Measurements from ENCODE around the gene BCHE. TPM values are rescaled to one million over a fixed set of nuclear protein-coding genes. Genes with fewer than 3 reads are reported as not detected.

Gene BCHE
- total and polyA plus RNA-seq, 2 donors (not counting 3 experiments of a cell fraction or from before 2014, with no cell fraction given) = 0.27 to 0.66 TPM

GRCh38 chr3:165744025-165744424 is 93.2 kb downstream of the BCHE start:
- no peaks in the 10 kb centered on the region for H3K36me3 ChIP-seq (ENCODE audit: control insufficient read depth in 2 of 2, extremely low read depth in 1 of 2, insufficient read depth in 2 of 2, low read length in 2 of 2)
- no TSS peak for BruUV-seq (replicated peaks)
- H3K27me3 ChIP-seq (ENCODE audit: control insufficient read depth in 2 of 2, insufficient read depth in 2 of 2, low read length in 2 of 2) = no peaks in the 10 kb centered on the region
- no peak overlapping the region for H3K27ac ChIP-seq (ENCODE audit: insufficient read depth, low read depth, low read length)
- no peak overlapping the region for H2AFZ ChIP-seq (ENCODE audit: low read depth, low read length)
- H3K4me1 ChIP-seq (ENCODE audit: control insufficient read depth, extremely low read depth, insufficient read depth, low read length) = no peaks in the 10 kb centered on the region
- ChIA-PET POLR2A (no interaction called here), CTCF (no interaction called here)
- H3K79me2 ChIP-seq (ENCODE audit: control insufficient read depth, insufficient read depth, low read length) = no peaks in the 10 kb centered on the region
- no peaks in the 10 kb centered on the region for H3K9me1 ChIP-seq (replicated peaks; ENCODE audit: control insufficient read depth, extremely low read depth, insufficient read depth, low read length)
- FAIRE-seq (no peak), DNase-seq (ENCODE audit: low read depth, low spot score) (no peak)
- H4K20me1 ChIP-seq (replicated peaks; ENCODE audit: control insufficient read depth, extremely low read depth, insufficient read depth, low read length) = no peaks in the 10 kb centered on the region
- TF ChIP-seq, protein P1, sequence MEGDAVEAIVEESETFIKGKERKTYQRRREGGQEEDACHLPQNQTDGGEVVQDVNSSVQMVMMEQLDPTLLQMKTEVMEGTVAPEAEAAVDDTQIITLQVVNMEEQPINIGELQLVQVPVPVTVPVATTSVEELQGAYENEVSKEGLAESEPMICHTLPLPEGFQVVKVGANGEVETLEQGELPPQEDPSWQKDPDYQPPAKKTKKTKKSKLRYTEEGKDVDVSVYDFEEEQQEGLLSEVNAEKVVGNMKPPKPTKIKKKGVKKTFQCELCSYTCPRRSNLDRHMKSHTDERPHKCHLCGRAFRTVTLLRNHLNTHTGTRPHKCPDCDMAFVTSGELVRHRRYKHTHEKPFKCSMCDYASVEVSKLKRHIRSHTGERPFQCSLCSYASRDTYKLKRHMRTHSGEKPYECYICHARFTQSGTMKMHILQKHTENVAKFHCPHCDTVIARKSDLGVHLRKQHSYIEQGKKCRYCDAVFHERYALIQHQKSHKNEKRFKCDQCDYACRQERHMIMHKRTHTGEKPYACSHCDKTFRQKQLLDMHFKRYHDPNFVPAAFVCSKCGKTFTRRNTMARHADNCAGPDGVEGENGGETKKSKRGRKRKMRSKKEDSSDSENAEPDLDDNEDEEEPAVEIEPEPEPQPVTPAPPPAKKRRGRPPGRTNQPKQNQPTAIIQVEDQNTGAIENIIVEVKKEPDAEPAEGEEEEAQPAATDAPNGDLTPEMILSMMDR (IDR thresholded peaks at IDR 0.05; ENCODE audit: extremely low read depth in 1 of 2, insufficient read depth in 1 of 2, low read depth in 1 of 2, low read length in 2 of 2) = no peak
- dilution Hi-C loops (cut with MboI; ENCODE audit: extremely low pct_ligation_motif_present, low sequenced_read_pairs) (no loop called here), intact Hi-C loops (cut with micrococcal nuclease) (no loop called here)
- H3K4me2 ChIP-seq (ENCODE audit: insufficient read depth, low read length) = no peak overlapping the region
- H3K9ac ChIP-seq (replicated peaks; ENCODE audit: extremely low read depth, insufficient read depth, low read length) = no peak overlapping the region
- no peaks in the 10 kb centered on the region for H3K9me3 ChIP-seq (replicated peaks; ENCODE audit: control insufficient read depth, insufficient read depth, low read length)
- no peak overlapping the region for H3K4me3 ChIP-seq (replicated peaks in 1 of 3; ENCODE audit: insufficient read depth in 1 of 3, low read depth in 1 of 3, low read length in 3 of 3)

GRCh38 chr3:165742351-165742750 is 94.9 kb downstream of the BCHE start:
- ChIA-PET CTCF (no interaction called here), POLR2A (no interaction called here)
- no peak overlapping the region for H3K4me3 ChIP-seq (replicated peaks in 1 of 3; ENCODE audit: insufficient read depth in 1 of 3, low read depth in 1 of 3, low read length in 3 of 3)
- H3K9me3 ChIP-seq (replicated peaks; ENCODE audit: control insufficient read depth, insufficient read depth, low read length) = no peaks in the 10 kb centered on the region
- H3K27me3 ChIP-seq (ENCODE audit: control insufficient read depth in 2 of 2, insufficient read depth in 2 of 2, low read length in 2 of 2) = no peaks in the 10 kb centered on the region
- H4K20me1 ChIP-seq (replicated peaks; ENCODE audit: control insufficient read depth, extremely low read depth, insufficient read depth, low read length) = no peaks in the 10 kb centered on the region
- H3K27ac ChIP-seq (ENCODE audit: insufficient read depth, low read depth, low read length) = no peak overlapping the region
- no peaks in the 10 kb centered on the region for H3K4me1 ChIP-seq (ENCODE audit: control insufficient read depth, extremely low read depth, insufficient read depth, low read length)
- FAIRE-seq (no peak), DNase-seq (ENCODE audit: low read depth, low spot score) (no peak)
- H3K4me2 ChIP-seq (ENCODE audit: insufficient read depth, low read length) = no peak overlapping the region
- no peak overlapping the region for H3K9ac ChIP-seq (replicated peaks; ENCODE audit: extremely low read depth, insufficient read depth, low read length)
- dilution Hi-C loops (cut with MboI; ENCODE audit: extremely low pct_ligation_motif_present, low sequenced_read_pairs) (no loop called here), intact Hi-C loops (cut with micrococcal nuclease) (no loop called here)
- no peaks in the 10 kb centered on the region for H3K9me1 ChIP-seq (replicated peaks; ENCODE audit: control insufficient read depth, extremely low read depth, insufficient read depth, low read length)
- H3K36me3 ChIP-seq (ENCODE audit: control insufficient read depth in 2 of 2, extremely low read depth in 1 of 2, insufficient read depth in 2 of 2, low read length in 2 of 2) = no peaks in the 10 kb centered on the region
- no peaks in the 10 kb centered on the region for H3K79me2 ChIP-seq (ENCODE audit: control insufficient read depth, insufficient read depth, low read length)
- TF ChIP-seq, protein P2, sequence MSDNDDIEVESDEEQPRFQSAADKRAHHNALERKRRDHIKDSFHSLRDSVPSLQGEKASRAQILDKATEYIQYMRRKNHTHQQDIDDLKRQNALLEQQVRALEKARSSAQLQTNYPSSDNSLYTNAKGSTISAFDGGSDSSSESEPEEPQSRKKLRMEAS (IDR thresholded peaks at IDR 0.05; ENCODE audit: insufficient read depth, insufficient read length) = no peak
- no peak for TF ChIP-seq JUN (IDR thresholded peaks at IDR 0.05; ENCODE audit: borderline replicate concordance, insufficient read depth, insufficient read length, low read depth)
- no peak for TF ChIP-seq GATA2 (IDR thresholded peaks at IDR 0.05; ENCODE audit: insufficient read depth, insufficient read length, low read depth, low read length)
- no peak for TF ChIP-seq FOS (IDR thresholded peaks at IDR 0.05; ENCODE audit: borderline replicate concordance, insufficient read depth, low read length)
- TF ChIP-seq, protein P1 (IDR thresholded peaks at IDR 0.05; ENCODE audit: extremely low read depth in 1 of 2, insufficient read depth in 1 of 2, low read depth in 1 of 2, low read length in 2 of 2) = no peak
- TF ChIP-seq POLR2AphosphoS5 (IDR thresholded peaks at IDR 0.05; ENCODE audit: insufficient read depth, low read depth, low read length) = no peak
- TF ChIP-seq MYC (IDR thresholded peaks at IDR 0.05; ENCODE audit: low read depth, low read length) = no peak
- no TSS peak for BruUV-seq (replicated peaks)
- H2AFZ ChIP-seq (ENCODE audit: low read depth, low read length) = no peak overlapping the region
